NCI-H345 treated with DMSO at 0.1 percent for 48 hours (cell line): ENCODE data around the gene C15orf40.
"Not testable (repeated sequence)": the region's sequence is repeated elsewhere in the genome, so short reads cannot be mapped to it uniquely, and the experiment has no call there.

Experiments used
- DNase-seq: peaks from one replicate; lab custom pipeline; 2025; ENCODE audit not compliant: unreplicated experiment; lab: John Stamatoyannopoulos, UW

The C15orf40 gene

GRCh38 chr15:83011271-83012075, at the start of gene C15orf40:
TSS of gene C15orf40 (minus strand) at chr15:83011639. CDS start at chr15:83011607, 32 bp downstream.
- peak; percentile 74 for DNase-seq

- DNase-seq = no peak
Observed at GRCh38 chr15:83057696-83058376, 46.4 kb upstream of the C15orf40 start.

- no peak for DNase-seq
Observed at GRCh38 chr15:83057002-83057401, 45.6 kb upstream of the C15orf40 start.

GRCh38 chr15:83053151-83053550, 41.7 kb upstream of the C15orf40 start:
- DNase-seq = no peak

GRCh38 chr15:83046558-83047127, 35.2 kb upstream of the C15orf40 start:
- DNase-seq = no peak

- no peak for DNase-seq
Observed at GRCh38 chr15:83044156-83044555, 32.7 kb upstream of the C15orf40 start.

- DNase-seq = no peak
Observed at GRCh38 chr15:83039206-83039605, 27.8 kb upstream of the C15orf40 start.

- no peak for DNase-seq
Observed at GRCh38 chr15:83036253-83036652, 24.8 kb upstream of the C15orf40 start.

- not testable (repeated sequence) for DNase-seq
Observed at GRCh38 chr15:83031234-83031633, 19.8 kb upstream of the C15orf40 start.

- DNase-seq = no peak
Observed at GRCh38 chr15:83030021-83030420, 18.6 kb upstream of the C15orf40 start.

GRCh38 chr15:83018436-83018835, 7.0 kb upstream of the C15orf40 start:
- no peak for DNase-seq

GRCh38 chr15:83016906-83017305, 5.5 kb upstream of the C15orf40 start:
- no peak for DNase-seq

- no peak for DNase-seq
Observed at GRCh38 chr15:83015361-83015760, 3.9 kb upstream of the C15orf40 start.

GRCh38 chr15:83014205-83014653, 2.8 kb upstream of the C15orf40 start:
- DNase-seq = no peak

- DNase-seq = no peak
Observed at GRCh38 chr15:83012636-83013035, 1.2 kb upstream of the C15orf40 start.

- DNase-seq = no peak
Observed at GRCh38 chr15:83012076-83012426, 612 bp upstream of the C15orf40 start.

- DNase-seq = peak; percentile 26
Observed at GRCh38 chr15:83010709-83011270, 649 bp downstream of the C15orf40 start.

- not testable (repeated sequence) for DNase-seq
Observed at GRCh38 chr15:83000672-83001031, 10.8 kb downstream of the C15orf40 start.

- DNase-seq = no peak
Observed at GRCh38 chr15:82999905-83000671, 11.4 kb downstream of the C15orf40 start.

GRCh38 chr15:82999426-82999825, 12.0 kb downstream of the C15orf40 start:
- DNase-seq = no peak

- no peak for DNase-seq
Observed at GRCh38 chr15:82995938-82996337, 15.5 kb downstream of the C15orf40 start.
